A172 (cell line): ENCODE data around the gene ESYT1. TPM values are rescaled to one million over a fixed set of nuclear protein-coding genes. Genes with fewer than 3 reads are reported as not detected.

Experiments used
- DNase-seq: peaks from one replicate; pipeline ENCODE4 v3.0.0-alpha.2; 2015; ENCODE audit warnings: low spot score
- total RNA-seq: library from RNA; depleted of rRNA; stranded (reverse); fragments of >200 nt; shearing (Covaris generic); gene quantifications from 2 replicates; pipeline ENCODE4 v1.2.3, GENCODE V29; 2014; rRNA removed

Gene ESYT1
- 119 and 164 TPM in 2 replicates for total RNA-seq

GRCh38 chr12:56127888-56128669 is at the start of gene ESYT1:
Gene ESYT1, plus strand, starts transcription at chr12:56128267. Its CDS starts 53 bp downstream, at chr12:56128320.
- peak; percentile 99 for DNase-seq

- DNase-seq: no peak
Measured at GRCh38 chr12:56078427-56078826, 49.6 kb upstream of the ESYT1 start.

GRCh38 chr12:56078931-56079722 is 48.9 kb upstream of the ESYT1 start:
- peak; percentile 73 for DNase-seq

- peak; percentile 74 for DNase-seq
Measured at GRCh38 chr12:56079723-56080555, 48.1 kb upstream of the ESYT1 start, which contains the start of gene ERBB3. Gene ERBB3, plus strand, starts transcription at chr12:56080165. Its CDS starts 136 bp downstream, at chr12:56080301.

- DNase-seq: no peak
Measured at GRCh38 chr12:56080556-56081138, 47.4 kb upstream of the ESYT1 start.

- no peak for DNase-seq
Measured at GRCh38 chr12:56081393-56082347, 46.4 kb upstream of the ESYT1 start.

GRCh38 chr12:56082382-56082781 is 45.7 kb upstream of the ESYT1 start:
- no peak for DNase-seq

GRCh38 chr12:56082967-56083366 is 45.1 kb upstream of the ESYT1 start:
- no peak for DNase-seq

- no peak for DNase-seq
Measured at GRCh38 chr12:56084958-56085543, 43.0 kb upstream of the ESYT1 start.

GRCh38 chr12:56086096-56086495 is 42.0 kb upstream of the ESYT1 start:
- DNase-seq: no peak

- no peak for DNase-seq
Measured at GRCh38 chr12:56086608-56087007, 41.5 kb upstream of the ESYT1 start.

GRCh38 chr12:56087220-56087619 is 40.8 kb upstream of the ESYT1 start:
- peak; percentile 27 for DNase-seq

- DNase-seq: no peak
Measured at GRCh38 chr12:56097738-56098137, 30.3 kb upstream of the ESYT1 start.

- no peak for DNase-seq
Measured at GRCh38 chr12:56098592-56098991, 29.5 kb upstream of the ESYT1 start.

GRCh38 chr12:56099787-56100186 is 28.3 kb upstream of the ESYT1 start:
- no peak for DNase-seq

- no peak for DNase-seq
Measured at GRCh38 chr12:56101045-56101444, 27.0 kb upstream of the ESYT1 start.

- no peak for DNase-seq
Measured at GRCh38 chr12:56102683-56103065, 25.4 kb upstream of the ESYT1 start.

- DNase-seq: no peak
Measured at GRCh38 chr12:56103066-56103711, 24.9 kb upstream of the ESYT1 start.

- DNase-seq: no peak
Measured at GRCh38 chr12:56103823-56104108, 24.3 kb upstream of the ESYT1 start.
